PC-3 (cell line): ENCODE results near the gene ACKR2.

Experiments used
- CTCF ChIP-seq: fragments of 300-600 bp; sonication (generic); conservative IDR thresholded peaks from 2 replicates; pipeline ENCODE4 v1.5.1; 2017; ENCODE audit warnings: antibody characterized with exemption, low read depth, mild to moderate bottlenecking, low read length
- EZH2 ChIP-seq: fragments of 300-600 bp; sonication (generic); IDR thresholded peaks from one replicate; pipeline ENCODE4 v1.6.1; 2017; ENCODE audit warnings: antibody characterized with exemption, mild to moderate bottlenecking, low read length; ENCODE audit not compliant: unreplicated experiment

- TF ChIP-seq CTCF (no peak), EZH2 (no peak)
These were observed 70.9 kb downstream of the ACKR2 start for GRCh38 chr3:42880183-42880582.
